Transverse colon (tissue), 4 donors: ENCODE results near the gene IL4R. TPM values are rescaled to one million over a fixed set of nuclear protein-coding genes. Genes with fewer than 3 reads are reported as not detected.

Experiments
- DNase-seq: peaks from one replicate; pipeline ENCODE4 v3.0.0-alpha.2; 2019
- H3K27ac ChIP-seq, 4 donors: fragments of 200-600 bp; sonication (generic); 2 replicates each; pipeline ENCODE4 v1.5.1; 2016 to 2018; ENCODE audit warnings: inconsistent platforms in 4 of 4
- H3K27me3 ChIP-seq: fragments of 200-600 bp; sonication (generic); 2 replicates; pipeline ENCODE4 v1.5.1; 2017; ENCODE audit warnings: inconsistent platforms
- H3K36me3 ChIP-seq, 4 donors: fragments of 200-600 bp; sonication (generic); 2 replicates each; pipeline ENCODE4 v1.5.1; 2017 to 2019; ENCODE audit warnings: inconsistent platforms in 4 of 4
- H3K4me1 ChIP-seq, 4 donors: fragments of 200-600 bp; sonication (generic); 2 replicates each; pipeline ENCODE4 v1.5.1; 2017 to 2020; ENCODE audit warnings: inconsistent platforms in 4 of 4
- H3K4me3 ChIP-seq, 4 donors: fragments of 200-600 bp; sonication (generic); 1 replicate in 1 of 4; 2 replicates in 3 of 4; pipeline versions ENCODE4 v1.5.1 to v1.6.1; 2017 to 2019; ENCODE audit warnings: inconsistent platforms in 4 of 4
- H3K9me3 ChIP-seq, 2 donors: fragments of 200-600 bp; sonication (generic); 2 replicates each; pipeline ENCODE4 v1.5.1; 2017 to 2019; ENCODE audit warnings: inconsistent platforms in 2 of 2
- CTCF ChIP-seq, 5 experiments: fragments of 200-600 bp in 3 of 5; fragments of 450-650 bp in 2 of 5; sonication (generic) in 3 of 5; IDR thresholded peaks; 1 replicate in 2 of 5; 2 replicates in 3 of 5; pipeline ENCODE4 v1.5.1; 2016 to 2017; ENCODE audit warnings: antibody characterized with exemption in 5 of 5, inconsistent platforms in 3 of 5, mild to moderate bottlenecking in 2 of 5, moderate library complexity in 1 of 5
- EP300 ChIP-seq: sonication (generic); formaldehyde crosslinking; IDR thresholded peaks from one replicate; pipeline ENCODE4 v1.6.1; 2017; ENCODE audit warnings: antibody characterized with exemption, low read depth
- POLR2A ChIP-seq: fragments of 450-650 bp; IDR thresholded peaks from one replicate; pipeline ENCODE4 v1.6.1; 2016; ENCODE audit warnings: antibody characterized with exemption, mild to moderate bottlenecking, moderate library complexity
- POLR2AphosphoS5 ChIP-seq, 3 donors: sonication (generic); formaldehyde crosslinking; IDR thresholded peaks; one replicate each; pipeline ENCODE4 v1.6.1; 2016; ENCODE audit warnings: antibody characterized with exemption in 3 of 3
- WGBS, 2 donors: methylation state at CpG; one replicate each; pipeline ENCODE4 v1.1.5; 2018; ENCODE audit warnings: low coverage in 1 of 2; 5-methylcytosine and 5-hydroxymethylcytosine counted together
- in situ Hi-C, 4 donors: fragments of 200-750 bp; cut with MboI; loops; one replicate each; pipeline versions ENCODE4 v1.15.0 to v1.15.1; 2017; ENCODE audit warnings: low sequenced_read_pairs in 3 of 4, low pct_ligation_motif_present in 1 of 4, low pct_unique_long_range_greater_than_20kb in 1 of 4
- intact Hi-C: fragments of 100-400 bp; cut with DNase I; formaldehyde crosslinking; loops from one replicate; pipeline ENCODE4 v1.15.1; 2023; ENCODE audit warnings: low total_unique reads
- total RNA-seq, 4 donors: library from RNA; depleted of rRNA; stranded (reverse); fragments of >200 nt; gene quantifications; one replicate each; pipeline ENCODE4 v1.1.0, GENCODE V29; 2016

Gene IL4R
- total RNA-seq, 4 donors from 2014 or later, result 106 to 235 (median 156) TPM

DNA sequence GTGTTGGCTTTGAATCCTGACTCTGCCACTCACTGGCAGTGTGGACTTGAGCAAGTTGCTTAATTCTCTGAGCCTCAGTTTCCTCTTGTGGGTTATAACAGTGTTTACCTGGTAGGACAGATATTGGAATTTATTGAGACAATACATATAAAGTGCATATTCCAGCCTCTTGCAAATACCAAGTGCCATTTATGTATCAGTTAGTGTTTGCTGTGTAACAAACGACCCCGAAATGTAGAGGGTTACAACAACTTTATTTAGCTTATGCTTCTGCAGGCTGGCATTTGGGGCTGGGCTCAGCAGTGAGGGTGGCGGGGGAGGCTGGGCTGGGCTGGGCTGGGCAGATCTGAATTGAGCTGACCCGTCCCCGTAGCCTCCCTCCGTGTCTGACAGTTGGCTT is 45.8 kb downstream of the IL4R start:
- 86% methylated on average over 6 of the region's 6 CpGs; no CpG with 5 or more reads in 1 of the 2 donors for WGBS, 2 donors
- DNase-seq, result no peak
- H3K27ac ChIP-seq, result no peak overlapping the region
- H3K27me3 ChIP-seq, result no peaks in the 10 kb centered on the region
- in situ Hi-C loops (loop anchor here in 1 of 4 donors (10.0 kb wide), 1 partner anchor 125 kb away; no protein-coding TSS in a partner anchor), intact Hi-C loops (loop anchor here (10.0 kb wide), 1 partner anchor 45 kb away; the partner anchor contains the start of gene IL4R)
- no peaks in the 10 kb centered on the region for H3K9me3 ChIP-seq
- TF ChIP-seq EP300 (no peak), POLR2AphosphoS5 (IDR thresholded peaks at IDR 0.05) (no peak), POLR2A (no peak), CTCF (IDR thresholded peaks at IDR 0.05) (no peak)
- H3K4me3 ChIP-seq, result no peak overlapping the region
- H3K4me1 ChIP-seq, result peaks cover 0 to 20% (median 16%) of the 10 kb centered on the region in 4 donors
- H3K36me3 ChIP-seq, result peaks cover 0 to 54% (median 19%) of the 10 kb centered on the region in 4 donors

DNA sequence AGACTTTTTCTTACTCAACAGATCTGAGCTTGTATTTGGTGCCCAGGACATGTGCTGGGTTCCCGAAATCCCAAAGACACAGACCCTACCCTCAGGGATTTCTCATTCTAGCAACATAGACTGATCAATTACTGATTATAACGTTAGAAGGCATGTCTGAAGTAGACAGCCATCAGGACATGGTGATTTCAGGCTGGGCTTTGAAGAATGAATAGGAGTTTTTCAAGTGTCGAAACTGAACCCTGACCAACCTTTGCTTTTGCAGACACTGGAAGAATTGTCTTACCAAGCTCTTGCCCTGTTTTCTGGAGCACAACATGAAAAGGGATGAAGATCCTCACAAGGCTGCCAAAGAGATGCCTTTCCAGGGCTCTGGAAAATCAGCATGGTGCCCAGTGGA is 48.2 kb downstream of the IL4R start:
- no peak overlapping the region for H3K27ac ChIP-seq
- intact Hi-C loops (loop anchor here (10.0 kb wide), 1 partner anchor 47 kb away; the partner anchor contains the start of gene IL4R), in situ Hi-C loops (loop anchor here in 1 of 4 donors (10.0 kb wide), 1 partner anchor 127 kb away; no protein-coding TSS in a partner anchor)
- no peak overlapping the region for H3K4me3 ChIP-seq
- H3K36me3 ChIP-seq, result peaks cover 0 to 40% (median 17%) of the 10 kb centered on the region in 4 donors
- no peak for DNase-seq
- TF ChIP-seq POLR2AphosphoS5 (IDR thresholded peaks at IDR 0.05) (no peak), CTCF (IDR thresholded peaks at IDR 0.05) (no peak), POLR2A (no peak), EP300 (no peak)
- H3K9me3 ChIP-seq, result no peaks in the 10 kb centered on the region
- H3K4me1 ChIP-seq, result peaks cover under 1 to 26% (median 18%) of the 10 kb centered on the region in 4 donors
- WGBS, 2 donors, result 92% methylated on average over 3 of the region's 3 CpGs; no CpG with 5 or more reads in 1 of the 2 donors
- no peaks in the 10 kb centered on the region for H3K27me3 ChIP-seq

- Histone ChIP-seq H3K36me3 (peaks cover 0 to 33% (median 17%) of the 10 kb centered on the region in 4 donors), H3K9me3 (no peaks in the 10 kb centered on the region), H3K4me3 (no peak overlapping the region), H3K27me3 (no peaks in the 10 kb centered on the region), H3K27ac (peak overlapping the region in 3 of 4 donors; percentile 59 to 80 (median 61)), H3K4me1 (peaks cover 7 to 33% (median 23%) of the 10 kb centered on the region in 4 donors)
- no peak for DNase-seq
- WGBS, 2 donors, result 93 to 100% methylated on average over 1 to 16 of the region's 16 CpGs
- intact Hi-C loops, result loop anchor here (10.0 kb wide), 1 partner anchor 48 kb away; the partner anchor contains the start of gene IL4R
- TF ChIP-seq CTCF (IDR thresholded peaks at IDR 0.05) (no peak), EP300 (no peak), POLR2A (no peak), POLR2AphosphoS5 (IDR thresholded peaks at IDR 0.05) (no peak)
- in situ Hi-C loops, result loop anchor here in 1 of 4 donors (10.0 kb wide), 1 partner anchor 128 kb away; no protein-coding TSS in a partner anchor
Measured at GRCh38 chr16:27362570-27363245, 48.9 kb downstream of the IL4R start.

GRCh38 chr16:27363246-27363632 is 49.5 kb downstream of the IL4R start:
- peaks cover 0 to 33% (median 14%) of the 10 kb centered on the region in 4 donors for H3K36me3 ChIP-seq
- intact Hi-C loops, result loop anchor here (10.0 kb wide), 1 partner anchor 48 kb away; the partner anchor contains the start of gene IL4R
- in situ Hi-C loops, result loop anchor here in 1 of 4 donors (10.0 kb wide), 1 partner anchor 128 kb away; no protein-coding TSS in a partner anchor

More at GRCh38 chr16:27363246-27363632, 49.5 kb downstream of the IL4R start:
- TF ChIP-seq POLR2AphosphoS5 (IDR thresholded peaks at IDR 0.05) (no peak), POLR2A (no peak)
- no peak overlapping the region for H3K4me3 ChIP-seq
- no peaks in the 10 kb centered on the region for H3K27me3 ChIP-seq
- WGBS, 2 donors, result 90% methylated on average over 5 of the region's 5 CpGs; no CpG with 5 or more reads in 1 of the 2 donors
- H3K9me3 ChIP-seq, result no peaks in the 10 kb centered on the region
- peak overlapping the region; percentile 59 to 80 (median 62) for H3K27ac ChIP-seq
- no peak for DNase-seq
- H3K4me1 ChIP-seq, result peaks cover 9 to 36% (median 28%) of the 10 kb centered on the region in 4 donors
